Mesothelial cell of epicardium (in vitro differentiated cells): Measurements from ENCODE around the gene GIPR. TPM values are rescaled to one million over a fixed set of nuclear protein-coding genes. Genes with fewer than 3 reads are reported as not detected.

Experiments used
- DNase-seq, 2 experiments: peaks; one replicate each; pipeline ENCODE4 v3.0.0; 2021; ENCODE audit warnings: low spot score in 2 of 2; ENCODE audit not compliant: unreplicated experiment in 2 of 2
- H3K27ac Mint-ChIP-seq: 2 replicates; pipeline ENCODE4 v1.8.0; 2021; ENCODE audit warnings: mixed read lengths
- H3K27me3 Mint-ChIP-seq: 2 replicates; pipeline ENCODE4 v1.8.0; 2021; ENCODE audit warnings: low read depth, mixed read lengths
- H3K36me3 Mint-ChIP-seq: 2 replicates; pipeline ENCODE4 v1.8.0; 2021; ENCODE audit warnings: mixed read lengths
- H3K4me1 Mint-ChIP-seq: 2 replicates; pipeline ENCODE4 v1.8.0; 2021; ENCODE audit warnings: mixed read lengths
- H3K4me3 Mint-ChIP-seq: 2 replicates; pipeline ENCODE4 v1.8.0; 2021; ENCODE audit warnings: mild to moderate bottlenecking, moderate library complexity, mixed read lengths
- H3K9me3 Mint-ChIP-seq: 2 replicates; pipeline ENCODE4 v1.8.0; 2021; ENCODE audit warnings: mixed read lengths
- CTCF ChIP-seq: fragments of 200-600 bp; sonication (generic); IDR thresholded peaks from one replicate; pipeline ENCODE4 v1.5.0; 2021; ENCODE audit warnings: antibody characterized with exemption; ENCODE audit not compliant: unreplicated experiment
- total RNA-seq: library from RNA; stranded (reverse); gene quantifications from 3 replicates; pipeline ENCODE4 v1.2.1, GENCODE V29; 2021

The GIPR gene
- total RNA-seq, 1 donor from 2014 or later = 5.1 TPM

- no peak for TF ChIP-seq CTCF
- no peak for DNase-seq
- no peaks in the 10 kb centered on the region for H3K9me3 Mint-ChIP-seq
- H3K27me3 Mint-ChIP-seq = no peaks in the 10 kb centered on the region
- peaks cover 4% of the 10 kb centered on the region for H3K4me1 Mint-ChIP-seq
- H3K27ac Mint-ChIP-seq = no peak overlapping the region
- H3K4me3 Mint-ChIP-seq = no peak overlapping the region
- H3K36me3 Mint-ChIP-seq = peaks cover 15% of the 10 kb centered on the region
Observed at GRCh38 chr19:45630463-45630862, 37.6 kb upstream of the GIPR start.

- no peaks in the 10 kb centered on the region for H3K27me3 Mint-ChIP-seq
- H3K9me3 Mint-ChIP-seq = no peaks in the 10 kb centered on the region
- DNase-seq = peak; percentile 57 to 84
- H3K27ac Mint-ChIP-seq = peak overlapping the region; percentile 91
- H3K4me3 Mint-ChIP-seq = no peak overlapping the region
- H3K36me3 Mint-ChIP-seq = peaks cover 8% of the 10 kb centered on the region
- no peak for TF ChIP-seq CTCF
- H3K4me1 Mint-ChIP-seq = peaks cover 4% of the 10 kb centered on the region
Observed at GRCh38 chr19:45632468-45633196, 35.4 kb upstream of the GIPR start.

GRCh38 chr19:45636275-45636674 lies 31.7 kb upstream of the GIPR start:
- H3K4me1 Mint-ChIP-seq = peaks cover 24% of the 10 kb centered on the region
- H3K4me3 Mint-ChIP-seq = no peak overlapping the region
- peaks cover 3% of the 10 kb centered on the region for H3K36me3 Mint-ChIP-seq
- DNase-seq = no peak
- H3K27ac Mint-ChIP-seq = no peak overlapping the region
- no peaks in the 10 kb centered on the region for H3K9me3 Mint-ChIP-seq
- no peak for TF ChIP-seq CTCF
- no peaks in the 10 kb centered on the region for H3K27me3 Mint-ChIP-seq

- Mint-ChIP-seq H3K9me3 (no peaks in the 10 kb centered on the region), H3K27ac (no peak overlapping the region), H3K27me3 (no peaks in the 10 kb centered on the region), H3K4me3 (no peak overlapping the region), H3K4me1 (peaks cover 30% of the 10 kb centered on the region), H3K36me3 (peaks cover 3% of the 10 kb centered on the region)
- no peak for TF ChIP-seq CTCF
- DNase-seq = no peak
Observed at GRCh38 chr19:45636902-45637301, 31.1 kb upstream of the GIPR start.

GRCh38 chr19:45637890-45638667 lies 29.9 kb upstream of the GIPR start:
- Mint-ChIP-seq H3K36me3 (no peaks in the 10 kb centered on the region), H3K4me3 (peak overlapping the region; percentile 85), H3K9me3 (no peaks in the 10 kb centered on the region), H3K27me3 (peaks cover 2% of the 10 kb centered on the region), H3K4me1 (peaks cover 33% of the 10 kb centered on the region), H3K27ac (peak overlapping the region; percentile 84)
- no peak for DNase-seq
- TF ChIP-seq CTCF = no peak
